Stimulated activated CD8-positive, alpha-beta memory T cell treated with anti-CD3 and anti-CD28 coated beads, Interleukin-7, amount 100 ng/mL, for 4 hours (primary cell): Measurements from ENCODE around the gene IL11.
"Not testable (repeated sequence)": the region's sequence is repeated elsewhere in the genome, so short reads cannot be mapped to it uniquely, and the experiment has no call there.

Source experiments
- DNase-seq, 2 donors: peaks; one replicate each; pipeline ENCODE4 v3.0.0-alpha.2; 2020; ENCODE audit warnings: low read depth in 2 of 2

The IL11 gene

GRCh38 chr19:55370305-55370988, at the start of gene IL11:
Gene IL11 (minus strand): TSS chr19:55370463. CDS start chr19:55370310, 153 bp downstream.
- DNase-seq: no peak

- DNase-seq: no peak
Observed at GRCh38 chr19:55419624-55420236, 49.5 kb upstream of the IL11 start.

GRCh38 chr19:55419103-55419502, 48.8 kb upstream of the IL11 start:
- DNase-seq: no peak

GRCh38 chr19:55418185-55418584, 47.9 kb upstream of the IL11 start:
- peak in 1 of 2 donors; percentile 29 for DNase-seq

- no peak for DNase-seq
Observed at GRCh38 chr19:55410168-55410567, 39.9 kb upstream of the IL11 start.

- DNase-seq: not testable (repeated sequence)
Observed at GRCh38 chr19:55409179-55409578, 38.9 kb upstream of the IL11 start.

GRCh38 chr19:55408533-55408872, 38.2 kb upstream of the IL11 start:
- DNase-seq: no peak

GRCh38 chr19:55407800-55408532, 37.7 kb upstream of the IL11 start:
- peak; percentile 96 to 97 for DNase-seq

GRCh38 chr19:55407550-55407799, 37.2 kb upstream of the IL11 start, which contains the start of gene UBE2S:
Gene UBE2S (minus strand): TSS chr19:55407788. CDS start chr19:55407589, 199 bp downstream.
- DNase-seq: not testable (repeated sequence)

GRCh38 chr19:55406826-55407549, 36.7 kb upstream of the IL11 start:
- peak in 1 of 2 donors; percentile 38 for DNase-seq

GRCh38 chr19:55406091-55406825, 36.0 kb upstream of the IL11 start:
- no peak for DNase-seq

- DNase-seq: no peak
Observed at GRCh38 chr19:55405638-55406037, 35.4 kb upstream of the IL11 start.

- DNase-seq: no peak
Observed at GRCh38 chr19:55402509-55402908, 32.2 kb upstream of the IL11 start.

GRCh38 chr19:55401390-55401789, 31.1 kb upstream of the IL11 start:
- not testable (repeated sequence) for DNase-seq

- no peak for DNase-seq
Observed at GRCh38 chr19:55400281-55401087, 30.2 kb upstream of the IL11 start.

- no peak for DNase-seq
Observed at GRCh38 chr19:55398200-55398925, 28.1 kb upstream of the IL11 start.

- no peak for DNase-seq
Observed at GRCh38 chr19:55392820-55393761, 22.8 kb upstream of the IL11 start.

- DNase-seq: no peak
Observed at GRCh38 chr19:55391702-55392615, 21.7 kb upstream of the IL11 start.
